HL-60 (cell line): ENCODE results near the gene HIPK2.

Experiments used
- DNase-seq, 2 experiments: peaks; one replicate each; pipeline ENCODE4 v3.0.0-alpha.2; 2010 to 2020; ENCODE audit warnings: low read depth in 1 of 2, low spot score in 1 of 2
- H3K27ac ChIP-seq: fragments of 250-450 bp; sonication (Bioruptor Pico); replicated peaks from 2 replicates; pipeline ENCODE4 v1.5.1; 2020; ENCODE audit warnings: mild to moderate bottlenecking, moderate library complexity
- H3K27me3 ChIP-seq: fragments of 250-450 bp; sonication (Bioruptor Pico); 2 replicates; pipeline ENCODE4 v1.5.1; 2021; ENCODE audit warnings: mild to moderate bottlenecking, moderate library complexity; ENCODE audit not compliant: insufficient read depth, poor library complexity, severe bottlenecking
- H3K4me3 ChIP-seq: replicated peaks from 2 replicates; pipeline ENCODE4 v1.5.1; 2011; ENCODE audit warnings: mild to moderate bottlenecking, control low read depth, low read length; ENCODE audit not compliant: insufficient read depth
- GABPA ChIP-seq: IDR thresholded peaks from 2 replicates; pipeline ENCODE4 v1.6.1; 2012; ENCODE audit warnings: low read depth
- POLR2AphosphoS5 ChIP-seq: IDR thresholded peaks from 2 replicates; pipeline ENCODE4 v1.6.1; 2012; ENCODE audit warnings: low read depth
- SPI1 ChIP-seq: IDR thresholded peaks from 2 replicates; pipeline ENCODE4 v1.6.1; 2012; ENCODE audit warnings: low read depth, mild to moderate bottlenecking, borderline replicate concordance
- TF ChIP-seq, protein P1 (sequence below): IDR thresholded peaks from one replicate; pipeline ENCODE4 v1.5.1; 2011; ENCODE audit warnings: low read length, control low read depth, inconsistent platforms; ENCODE audit not compliant: insufficient read depth
- TF ChIP-seq, protein P2 (sequence below): IDR thresholded peaks from 2 replicates; pipeline ENCODE4 v1.6.1; 2012; ENCODE audit warnings: low read depth; ENCODE audit not compliant: insufficient replicate concordance

Gene HIPK2

DNA sequence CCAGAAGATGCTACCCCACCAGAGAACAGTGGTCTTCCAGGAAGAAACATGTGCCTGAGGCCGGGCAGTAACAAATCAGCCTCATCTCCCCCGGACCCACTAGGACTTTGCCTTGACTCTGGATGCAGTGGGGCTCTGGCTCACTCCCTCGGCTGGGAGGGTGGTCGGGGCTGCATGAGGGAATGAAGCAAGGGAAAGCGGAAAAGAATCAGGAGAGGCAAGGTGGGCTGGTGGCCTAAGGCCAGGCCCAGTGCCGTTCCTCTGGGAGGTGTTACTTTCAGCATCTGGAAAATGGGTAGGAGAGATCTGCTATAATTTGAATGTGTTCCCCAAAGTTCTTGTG lies 202.5 kb downstream of the HIPK2 start:
- DNase-seq, result no peak
- no peak overlapping the region for H3K4me3 ChIP-seq
- H3K27me3 ChIP-seq, result no peaks in the 10 kb centered on the region
- TF ChIP-seq, protein P1, sequence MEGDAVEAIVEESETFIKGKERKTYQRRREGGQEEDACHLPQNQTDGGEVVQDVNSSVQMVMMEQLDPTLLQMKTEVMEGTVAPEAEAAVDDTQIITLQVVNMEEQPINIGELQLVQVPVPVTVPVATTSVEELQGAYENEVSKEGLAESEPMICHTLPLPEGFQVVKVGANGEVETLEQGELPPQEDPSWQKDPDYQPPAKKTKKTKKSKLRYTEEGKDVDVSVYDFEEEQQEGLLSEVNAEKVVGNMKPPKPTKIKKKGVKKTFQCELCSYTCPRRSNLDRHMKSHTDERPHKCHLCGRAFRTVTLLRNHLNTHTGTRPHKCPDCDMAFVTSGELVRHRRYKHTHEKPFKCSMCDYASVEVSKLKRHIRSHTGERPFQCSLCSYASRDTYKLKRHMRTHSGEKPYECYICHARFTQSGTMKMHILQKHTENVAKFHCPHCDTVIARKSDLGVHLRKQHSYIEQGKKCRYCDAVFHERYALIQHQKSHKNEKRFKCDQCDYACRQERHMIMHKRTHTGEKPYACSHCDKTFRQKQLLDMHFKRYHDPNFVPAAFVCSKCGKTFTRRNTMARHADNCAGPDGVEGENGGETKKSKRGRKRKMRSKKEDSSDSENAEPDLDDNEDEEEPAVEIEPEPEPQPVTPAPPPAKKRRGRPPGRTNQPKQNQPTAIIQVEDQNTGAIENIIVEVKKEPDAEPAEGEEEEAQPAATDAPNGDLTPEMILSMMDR, result no peak
- TF ChIP-seq GABPA, result no peak
- TF ChIP-seq SPI1, result no peak
- TF ChIP-seq, protein P2, sequence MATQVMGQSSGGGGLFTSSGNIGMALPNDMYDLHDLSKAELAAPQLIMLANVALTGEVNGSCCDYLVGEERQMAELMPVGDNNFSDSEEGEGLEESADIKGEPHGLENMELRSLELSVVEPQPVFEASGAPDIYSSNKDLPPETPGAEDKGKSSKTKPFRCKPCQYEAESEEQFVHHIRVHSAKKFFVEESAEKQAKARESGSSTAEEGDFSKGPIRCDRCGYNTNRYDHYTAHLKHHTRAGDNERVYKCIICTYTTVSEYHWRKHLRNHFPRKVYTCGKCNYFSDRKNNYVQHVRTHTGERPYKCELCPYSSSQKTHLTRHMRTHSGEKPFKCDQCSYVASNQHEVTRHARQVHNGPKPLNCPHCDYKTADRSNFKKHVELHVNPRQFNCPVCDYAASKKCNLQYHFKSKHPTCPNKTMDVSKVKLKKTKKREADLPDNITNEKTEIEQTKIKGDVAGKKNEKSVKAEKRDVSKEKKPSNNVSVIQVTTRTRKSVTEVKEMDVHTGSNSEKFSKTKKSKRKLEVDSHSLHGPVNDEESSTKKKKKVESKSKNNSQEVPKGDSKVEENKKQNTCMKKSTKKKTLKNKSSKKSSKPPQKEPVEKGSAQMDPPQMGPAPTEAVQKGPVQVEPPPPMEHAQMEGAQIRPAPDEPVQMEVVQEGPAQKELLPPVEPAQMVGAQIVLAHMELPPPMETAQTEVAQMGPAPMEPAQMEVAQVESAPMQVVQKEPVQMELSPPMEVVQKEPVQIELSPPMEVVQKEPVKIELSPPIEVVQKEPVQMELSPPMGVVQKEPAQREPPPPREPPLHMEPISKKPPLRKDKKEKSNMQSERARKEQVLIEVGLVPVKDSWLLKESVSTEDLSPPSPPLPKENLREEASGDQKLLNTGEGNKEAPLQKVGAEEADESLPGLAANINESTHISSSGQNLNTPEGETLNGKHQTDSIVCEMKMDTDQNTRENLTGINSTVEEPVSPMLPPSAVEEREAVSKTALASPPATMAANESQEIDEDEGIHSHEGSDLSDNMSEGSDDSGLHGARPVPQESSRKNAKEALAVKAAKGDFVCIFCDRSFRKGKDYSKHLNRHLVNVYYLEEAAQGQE, result no peak
- no peak for TF ChIP-seq POLR2AphosphoS5
- H3K27ac ChIP-seq, result no peak overlapping the region

DNA sequence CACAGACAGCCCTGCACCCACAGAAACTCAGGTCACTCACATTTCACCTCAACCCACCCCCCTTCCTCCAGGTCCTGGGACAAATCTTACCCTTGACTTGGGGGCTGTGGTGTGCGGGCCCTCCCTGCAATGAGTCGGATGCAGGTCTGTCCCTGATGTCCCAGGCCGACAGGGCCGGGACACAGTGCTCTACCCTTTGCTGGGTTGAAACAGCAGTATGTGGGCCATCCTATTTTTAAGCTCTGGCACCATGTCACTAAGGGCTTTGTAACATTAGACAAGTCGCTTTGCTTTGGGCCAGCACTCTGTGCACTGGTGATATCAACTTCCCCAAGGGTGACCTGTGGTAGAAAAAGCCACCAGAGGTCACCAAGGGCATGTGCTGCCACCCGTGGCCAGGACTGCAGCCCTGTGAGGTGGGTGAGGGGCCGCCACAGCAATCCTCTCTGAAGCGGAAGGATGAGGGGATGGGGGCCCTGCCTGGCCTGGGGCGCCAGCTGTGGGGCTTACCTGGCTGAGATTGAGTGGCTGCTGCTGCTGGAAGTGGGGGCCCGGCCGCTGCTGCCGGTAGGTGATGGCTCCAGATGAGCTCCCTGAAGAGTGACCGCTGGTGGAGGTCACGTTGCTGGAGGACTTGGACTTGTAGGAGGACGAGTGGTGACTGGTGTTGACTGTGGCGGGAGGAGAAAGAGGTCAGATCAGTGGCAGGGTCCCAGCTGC lies 203.0 kb downstream of the HIPK2 start:
- TF ChIP-seq, protein P2, result no peak
- TF ChIP-seq GABPA, result no peak
- no peak for TF ChIP-seq SPI1
- TF ChIP-seq POLR2AphosphoS5, result no peak
- TF ChIP-seq, protein P1, result no peak
- Histone ChIP-seq H3K27me3 (no peaks in the 10 kb centered on the region), H3K27ac (no peak overlapping the region), H3K4me3 (no peak overlapping the region)
- no peak for DNase-seq

DNA sequence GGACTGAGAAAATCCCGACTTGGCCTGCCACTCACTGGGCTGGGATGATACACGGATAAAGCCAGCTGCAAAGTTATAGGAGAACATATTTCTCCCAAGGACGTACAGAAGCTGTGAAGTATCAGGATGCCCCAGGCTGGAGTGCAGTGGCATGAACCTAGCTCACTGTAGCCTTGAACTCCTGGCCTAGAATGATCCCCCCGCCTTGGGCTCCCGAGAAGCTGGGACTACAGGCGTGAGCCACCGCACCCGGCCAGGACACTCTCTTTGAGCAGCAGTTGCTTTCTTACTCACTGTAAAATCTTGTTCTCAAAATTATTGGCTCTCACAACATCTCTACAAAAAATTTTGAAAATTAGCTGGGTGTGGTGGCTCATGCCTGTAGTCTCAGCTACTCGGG lies 203.9 kb downstream of the HIPK2 start:
- Histone ChIP-seq H3K4me3 (no peak overlapping the region), H3K27ac (no peak overlapping the region), H3K27me3 (no peaks in the 10 kb centered on the region)
- no peak for TF ChIP-seq SPI1
- TF ChIP-seq, protein P2, result no peak
- TF ChIP-seq GABPA, result no peak
- TF ChIP-seq, protein P1, result no peak
- DNase-seq, result no peak
